HG02840 (cell line): ENCODE measurements around the gene CDK1.

Experiments used
- ATAC-seq: cut with Tn5 transposase; IDR thresholded peaks from one replicate; pipeline ENCODE4 v1.9.1; 2021; ENCODE audit warnings: mild to moderate bottlenecking, moderate library complexity, moderate number of reproducible peaks; ENCODE audit not compliant: unreplicated experiment, low FRiP score

The CDK1 gene

GRCh38 chr10:60778214-60778970, at the start of gene CDK1:
CDK1 (plus strand) TSS chr10:60778478; CDS start chr10:60780166, 1,688 bp downstream.
- ATAC-seq: peak; percentile 98

GRCh38 chr10:60729106-60729505, 49.2 kb upstream of the CDK1 start:
- ATAC-seq: no peak

GRCh38 chr10:60731134-60731885, 47.0 kb upstream of the CDK1 start:
- peak; percentile 80 for ATAC-seq

- ATAC-seq: peak; percentile 20
Measured at GRCh38 chr10:60732198-60732806, 46.0 kb upstream of the CDK1 start.

- peak; percentile 46 for ATAC-seq
Measured at GRCh38 chr10:60732807-60733516, 45.3 kb upstream of the CDK1 start.

- no peak for ATAC-seq
Measured at GRCh38 chr10:60733517-60733822, 44.8 kb upstream of the CDK1 start.

GRCh38 chr10:60733826-60734225, 44.5 kb upstream of the CDK1 start:
- ATAC-seq: no peak

GRCh38 chr10:60734226-60734625, 44.1 kb upstream of the CDK1 start:
- ATAC-seq: no peak

GRCh38 chr10:60735244-60735643, 43.0 kb upstream of the CDK1 start:
- no peak for ATAC-seq

- no peak for ATAC-seq
Measured at GRCh38 chr10:60737242-60737641, 41.0 kb upstream of the CDK1 start.

- ATAC-seq: no peak
Measured at GRCh38 chr10:60739558-60739957, 38.7 kb upstream of the CDK1 start.

- ATAC-seq: no peak
Measured at GRCh38 chr10:60742512-60742911, 35.8 kb upstream of the CDK1 start.

- ATAC-seq: no peak
Measured at GRCh38 chr10:60747817-60748469, 30.3 kb upstream of the CDK1 start.

GRCh38 chr10:60753152-60753551, 25.1 kb upstream of the CDK1 start:
- ATAC-seq: no peak

- ATAC-seq: no peak
Measured at GRCh38 chr10:60753817-60754216, 24.5 kb upstream of the CDK1 start.

GRCh38 chr10:60757420-60757895, 20.8 kb upstream of the CDK1 start:
- ATAC-seq: no peak

GRCh38 chr10:60759181-60759580, 19.1 kb upstream of the CDK1 start:
- ATAC-seq: no peak

- ATAC-seq: no peak
Measured at GRCh38 chr10:60760711-60761210, 17.5 kb upstream of the CDK1 start.

- no peak for ATAC-seq
Measured at GRCh38 chr10:60762554-60762953, 15.7 kb upstream of the CDK1 start.

GRCh38 chr10:60767424-60767823, 10.9 kb upstream of the CDK1 start:
- ATAC-seq: no peak
